HG03064 (cell line): ENCODE data around the gene MMS22L.

ENCODE experiments used
- ATAC-seq: cut with Tn5 transposase; IDR thresholded peaks from one replicate; pipeline ENCODE4 v1.9.1; 2021; ENCODE audit warnings: low read depth; ENCODE audit not compliant: unreplicated experiment

Gene MMS22L

GRCh38 chr6:97097068-97098047 lies 185.7 kb downstream of the MMS22L start:
- no peak for ATAC-seq

- no peak for ATAC-seq
Observed at GRCh38 chr6:97095311-97095850, 187.6 kb downstream of the MMS22L start.

- no peak for ATAC-seq
Observed at GRCh38 chr6:97094376-97094775, 188.6 kb downstream of the MMS22L start.

DNA sequence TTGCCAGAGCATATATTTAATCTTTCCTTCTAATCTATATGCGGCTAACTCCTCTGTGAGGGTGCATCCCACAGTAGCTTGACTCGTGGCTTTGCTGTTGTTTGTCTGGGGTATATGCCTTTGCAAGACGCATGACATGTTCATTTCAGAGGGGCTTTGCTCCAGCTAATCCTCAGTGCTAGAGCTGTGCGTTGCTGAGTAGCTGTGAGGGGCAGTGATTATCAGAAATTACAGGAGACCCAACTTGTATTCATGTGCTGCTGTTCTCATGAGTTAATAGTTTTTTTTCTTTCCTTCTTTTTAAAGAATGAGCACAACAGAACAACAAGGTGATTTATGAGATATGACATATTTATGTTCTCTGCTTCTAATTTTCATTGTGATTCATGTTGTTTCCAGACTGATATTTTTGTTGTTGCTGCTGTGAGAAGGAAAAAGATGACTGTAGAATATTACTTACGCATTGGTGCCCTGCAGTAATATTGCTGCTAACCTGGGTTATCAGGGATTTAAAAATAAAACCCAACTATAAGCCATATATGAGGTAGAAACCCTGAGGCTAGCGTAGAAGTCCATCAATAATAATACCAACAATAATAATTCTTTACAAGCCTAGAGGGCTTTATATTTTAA lies 190.2 kb downstream of the MMS22L start:
- ATAC-seq = no peak
